RWPE2 (cell line): ENCODE results near the gene PARVA.

Experiments
- ATAC-seq: fragments of 200-7000 bp; cut with Tn5 transposase; 3 replicates; pipeline ENCODE4 v1.9.1; 2021; ENCODE audit warnings: low read depth
- DNase-seq: peaks from one replicate; pipeline ENCODE4 v3.0.0-alpha.2; 2020; ENCODE audit warnings: low spot score
- H3K27ac ChIP-seq: fragments of 450-650 bp; 2 replicates; pipeline ENCODE4 v1.5.1; 2017; ENCODE audit warnings: mild to moderate bottlenecking; ENCODE audit not compliant: poor library complexity, severe bottlenecking
- H3K27me3 ChIP-seq: fragments of 250-450 bp; sonication (Bioruptor Pico); 2 replicates; pipeline ENCODE4 v1.5.1; 2021; ENCODE audit warnings: mild to moderate bottlenecking, moderate library complexity; ENCODE audit not compliant: insufficient read depth, poor library complexity, severe bottlenecking
- H3K36me3 ChIP-seq: fragments of 250-450 bp; sonication (Bioruptor Pico); 2 replicates; pipeline ENCODE4 v1.5.1; 2020; ENCODE audit warnings: low read depth, mild to moderate bottlenecking, moderate library complexity
- H3K4me1 ChIP-seq: fragments of 250-450 bp; sonication (Bioruptor Pico); 2 replicates; pipeline ENCODE4 v1.5.1; 2021; ENCODE audit warnings: mild to moderate bottlenecking, moderate library complexity; ENCODE audit not compliant: insufficient read depth, poor library complexity, severe bottlenecking
- H3K4me3 ChIP-seq: fragments of 250-450 bp; sonication (Bioruptor Pico); 2 replicates; pipeline ENCODE4 v1.5.1; 2021; ENCODE audit warnings: mild to moderate bottlenecking, moderate library complexity; ENCODE audit not compliant: severe bottlenecking
- H3K9me3 ChIP-seq: fragments of 250-450 bp; sonication (Bioruptor Pico); 2 replicates; pipeline ENCODE4 v1.5.1; 2021; ENCODE audit warnings: mild to moderate bottlenecking, moderate library complexity; ENCODE audit not compliant: severe bottlenecking
- TF ChIP-seq, protein P1 (sequence below): fragments of 450-650 bp; IDR thresholded peaks from one replicate; pipeline ENCODE4 v1.5.1; 2017; ENCODE audit warnings: mild to moderate bottlenecking, moderate library complexity; ENCODE audit not compliant: poor library complexity, severe bottlenecking

PARVA gene

DNA sequence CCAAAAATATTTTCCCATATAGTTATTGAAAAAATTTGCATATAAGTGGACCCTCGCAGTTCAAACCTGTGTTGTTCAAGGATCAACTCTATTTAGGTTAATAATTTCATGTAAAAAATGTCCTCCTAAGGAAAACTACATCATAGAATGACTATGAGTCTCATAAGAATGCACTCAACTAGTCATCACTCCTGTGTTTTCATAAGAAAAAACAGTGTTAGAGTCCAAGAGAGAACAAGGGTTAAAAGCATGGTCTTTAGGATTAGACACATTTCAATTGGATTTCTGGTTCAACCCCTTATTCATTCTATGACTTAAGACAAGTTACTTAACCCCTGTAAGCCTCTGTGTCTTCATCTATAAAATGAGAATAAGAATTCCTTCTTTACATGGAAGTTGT lies 5.1 kb downstream of the PARVA start:
- ATAC-seq (no peak), DNase-seq (no peak)
- H3K9me3 ChIP-seq, result no peaks in the 10 kb centered on the region
- TF ChIP-seq, protein P1, sequence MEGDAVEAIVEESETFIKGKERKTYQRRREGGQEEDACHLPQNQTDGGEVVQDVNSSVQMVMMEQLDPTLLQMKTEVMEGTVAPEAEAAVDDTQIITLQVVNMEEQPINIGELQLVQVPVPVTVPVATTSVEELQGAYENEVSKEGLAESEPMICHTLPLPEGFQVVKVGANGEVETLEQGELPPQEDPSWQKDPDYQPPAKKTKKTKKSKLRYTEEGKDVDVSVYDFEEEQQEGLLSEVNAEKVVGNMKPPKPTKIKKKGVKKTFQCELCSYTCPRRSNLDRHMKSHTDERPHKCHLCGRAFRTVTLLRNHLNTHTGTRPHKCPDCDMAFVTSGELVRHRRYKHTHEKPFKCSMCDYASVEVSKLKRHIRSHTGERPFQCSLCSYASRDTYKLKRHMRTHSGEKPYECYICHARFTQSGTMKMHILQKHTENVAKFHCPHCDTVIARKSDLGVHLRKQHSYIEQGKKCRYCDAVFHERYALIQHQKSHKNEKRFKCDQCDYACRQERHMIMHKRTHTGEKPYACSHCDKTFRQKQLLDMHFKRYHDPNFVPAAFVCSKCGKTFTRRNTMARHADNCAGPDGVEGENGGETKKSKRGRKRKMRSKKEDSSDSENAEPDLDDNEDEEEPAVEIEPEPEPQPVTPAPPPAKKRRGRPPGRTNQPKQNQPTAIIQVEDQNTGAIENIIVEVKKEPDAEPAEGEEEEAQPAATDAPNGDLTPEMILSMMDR, result no peak
- H3K27me3 ChIP-seq, result no peaks in the 10 kb centered on the region
- no peak overlapping the region for H3K4me3 ChIP-seq
- peaks cover 3% of the 10 kb centered on the region for H3K4me1 ChIP-seq
- H3K27ac ChIP-seq, result no peak overlapping the region
- H3K36me3 ChIP-seq, result 0 out of 2 replicates have a peak, but pooled peaks cover 7% of the 10 kb centered on the region

DNA sequence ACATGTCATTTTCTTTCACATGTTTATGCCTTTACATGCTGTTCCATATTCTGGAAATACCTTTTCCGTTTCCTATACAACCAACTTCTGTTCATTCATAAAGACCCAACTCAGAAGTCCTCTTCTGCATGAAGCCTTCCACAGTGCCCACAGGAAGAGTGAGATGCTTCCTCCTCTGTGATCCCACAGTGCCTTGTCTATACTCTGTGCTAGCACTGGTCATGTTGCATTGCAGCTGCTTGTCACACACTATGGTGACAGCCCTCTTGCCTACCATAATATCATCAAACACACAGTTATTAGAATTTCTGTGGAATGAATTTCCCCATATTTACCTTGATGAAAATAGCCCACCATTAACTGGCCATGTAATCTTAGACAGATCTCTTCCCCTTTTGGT lies 8.9 kb downstream of the PARVA start:
- no peak for DNase-seq

DNA sequence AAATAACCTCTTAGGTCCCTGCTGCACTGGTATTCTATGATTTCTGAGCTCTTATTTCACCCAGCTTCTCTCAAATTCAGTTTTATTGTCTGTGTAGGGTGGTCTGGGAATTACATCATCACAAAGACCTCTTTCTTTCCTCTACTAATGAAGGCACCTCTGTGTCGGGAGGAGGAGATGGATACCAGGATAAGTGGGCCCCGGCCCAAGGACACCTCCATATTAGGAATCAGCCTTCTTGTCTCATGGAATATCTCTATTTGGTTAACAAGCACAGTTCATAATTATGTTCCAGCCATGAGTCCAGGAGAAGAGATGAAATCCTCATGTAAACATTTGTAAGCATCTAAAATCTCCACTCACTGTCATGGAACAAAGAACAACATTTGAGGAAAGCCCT lies 9.4 kb downstream of the PARVA start:
- Histone ChIP-seq H3K27me3 (no peaks in the 10 kb centered on the region), H3K27ac (no peak overlapping the region), H3K4me3 (no peak overlapping the region), H3K9me3 (no peaks in the 10 kb centered on the region), H3K4me1 (peaks cover 18% of the 10 kb centered on the region), H3K36me3 (0 out of 2 replicates have a peak, but pooled peaks cover under 1% of the 10 kb centered on the region)
- TF ChIP-seq, protein P1, result no peak
- ATAC-seq (no peak), DNase-seq (no peak)

More for the DNA sequence above, 8.9 kb downstream of the PARVA start:
- ATAC-seq, result no peak
- 0 out of 2 replicates have a peak, but pooled peaks cover 3% of the 10 kb centered on the region for H3K36me3 ChIP-seq
- H3K4me1 ChIP-seq, result peaks cover 15% of the 10 kb centered on the region
- H3K9me3 ChIP-seq, result no peaks in the 10 kb centered on the region
- H3K4me3 ChIP-seq, result no peak overlapping the region
- no peak overlapping the region for H3K27ac ChIP-seq
- no peaks in the 10 kb centered on the region for H3K27me3 ChIP-seq
- TF ChIP-seq, protein P1, result no peak

DNA sequence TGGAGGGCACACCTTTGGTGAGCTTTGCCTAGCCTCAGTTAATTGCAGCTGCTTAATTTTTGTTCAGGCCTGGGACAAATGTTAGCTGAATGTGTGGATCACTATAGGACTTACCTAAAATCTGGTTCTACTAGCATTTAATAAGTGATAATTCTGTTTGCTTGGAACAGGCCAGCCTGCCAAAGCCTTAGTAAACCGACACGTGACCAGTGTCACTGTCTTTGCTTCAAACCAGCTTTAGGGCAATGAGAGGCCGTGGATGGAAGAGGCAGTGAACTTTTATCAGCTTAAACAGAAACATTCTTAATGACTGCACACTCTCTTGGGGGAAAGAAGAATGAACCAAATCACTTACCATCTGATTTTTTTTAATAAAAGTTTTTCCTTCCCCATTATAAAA lies 10.8 kb downstream of the PARVA start:
- peaks cover 27% of the 10 kb centered on the region for H3K4me1 ChIP-seq
- no peaks in the 10 kb centered on the region for H3K9me3 ChIP-seq
- ATAC-seq (no peak), DNase-seq (no peak)
- no peak overlapping the region for H3K4me3 ChIP-seq
- H3K36me3 ChIP-seq, result no peaks in the 10 kb centered on the region
- no peak overlapping the region for H3K27ac ChIP-seq
- H3K27me3 ChIP-seq, result no peaks in the 10 kb centered on the region
- TF ChIP-seq, protein P1, result no peak

DNA sequence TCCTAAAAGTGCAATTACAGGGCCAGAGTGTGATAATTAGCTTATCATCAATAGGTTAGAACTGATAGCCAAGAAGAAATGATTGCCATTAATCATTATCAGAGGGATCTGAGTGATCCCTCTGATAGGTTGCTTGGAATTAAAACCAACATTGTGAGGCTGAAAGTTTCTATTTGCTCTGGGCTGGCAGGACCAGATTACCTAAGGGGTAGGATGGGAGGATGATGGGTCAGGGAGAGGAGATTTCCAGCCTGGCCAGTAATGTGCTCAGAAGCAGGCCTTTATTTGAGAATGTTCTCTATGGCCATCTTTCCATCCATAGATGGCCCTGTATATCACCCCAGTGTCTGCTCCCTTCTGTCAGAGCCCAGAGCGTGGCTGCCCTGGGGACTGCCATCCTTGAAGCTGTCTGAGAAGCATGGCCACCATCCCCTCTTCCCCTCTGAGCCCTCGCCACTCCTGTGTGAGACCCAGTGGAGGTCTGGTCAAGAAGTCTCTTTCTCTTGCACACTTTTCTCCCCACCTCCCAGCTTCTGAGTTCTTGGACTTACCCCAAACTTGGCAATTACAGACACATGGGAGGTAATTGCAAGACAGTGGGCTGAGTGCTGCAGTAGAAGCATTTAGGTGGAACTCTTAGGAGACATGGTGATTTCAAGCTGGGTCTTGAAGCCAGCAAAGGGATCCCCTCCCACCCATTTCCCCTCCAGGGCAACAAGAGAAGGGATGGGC lies 11.7 kb downstream of the PARVA start:
- no peaks in the 10 kb centered on the region for H3K9me3 ChIP-seq
- H3K4me1 ChIP-seq, result peaks cover 27% of the 10 kb centered on the region
- no peak for DNase-seq
- no peak for ATAC-seq
- H3K4me3 ChIP-seq, result no peak overlapping the region
- no peaks in the 10 kb centered on the region for H3K27me3 ChIP-seq
- TF ChIP-seq, protein P1, result no peak
- 0 out of 2 replicates have a peak, but pooled peaks cover 3% of the 10 kb centered on the region for H3K36me3 ChIP-seq
- peak overlapping the region; percentile 29 for H3K27ac ChIP-seq
